ENCODE data around the gene ZNF536.

- TF ChIP-seq CTCF (optimal IDR thresholded peaks at IDR 0.05 in 1 of 3, IDR thresholded peaks at IDR 0.05 in 1 of 3, conservative IDR thresholded peaks at IDR 0.05 in 1 of 3; ENCODE audit: extremely low read depth in 1 of 3, insufficient read depth in 2 of 3, low read length in 3 of 3): no peak
- no peak for TF ChIP-seq EZH2 (IDR thresholded peaks at IDR 0.05; ENCODE audit: low read length)
Measured at GRCh38 chr19:30528919-30529318, 156.7 kb downstream of the ZNF536 start.

Data from keratinocyte (primary cell).